Keratinocyte (primary cell): ENCODE data around the gene USH1C. TPM values are rescaled to one million over a fixed set of nuclear protein-coding genes. Genes with fewer than 3 reads are reported as not detected.

Experiments
- DNase-seq: peaks from one replicate; pipeline ENCODE4 v3.0.0-alpha.2; 2011; ENCODE audit warnings: low read depth, missing footprints, low spot score
- FAIRE-seq: peaks from 2 replicates; lab custom pipeline; 2011; peaks lifted over from hg19 to GRCh38; lab: Jason Lieb, UNC
- H2AFZ ChIP-seq: 2 replicates; pipeline ENCODE4 v1.6.0; 2012; ENCODE audit warnings: low read length, control low read depth, inconsistent platforms; ENCODE audit not compliant: control insufficient read depth
- H3K27ac ChIP-seq: 2 replicates; pipeline ENCODE4 v1.5.1; 2011; ENCODE audit warnings: low read length; ENCODE audit not compliant: control insufficient read depth, insufficient read depth
- H3K27me3 ChIP-seq: 3 replicates; pipeline ENCODE4 v1.6.0; 2011; ENCODE audit warnings: low read length; ENCODE audit not compliant: control insufficient read depth, insufficient read depth; ENCODE audit errors: extremely low read depth
- H3K36me3 ChIP-seq, 2 experiments: 2 replicates in 1 of 2; 3 replicates in 1 of 2; pipeline ENCODE4 v1.5.1; 2011; ENCODE audit warnings: low read length in 2 of 2, mild to moderate bottlenecking in 1 of 2; ENCODE audit not compliant: control insufficient read depth in 2 of 2, insufficient read depth in 2 of 2; ENCODE audit errors: extremely low read depth in 1 of 2
- H3K4me1 ChIP-seq: 3 replicates; pipeline ENCODE4 v1.5.1; 2011; ENCODE audit warnings: low read length; ENCODE audit not compliant: control insufficient read depth, insufficient read depth; ENCODE audit errors: extremely low read depth
- H3K4me2 ChIP-seq: 3 replicates; pipeline ENCODE4 v1.6.0; 2011; ENCODE audit warnings: low read depth, low read length; ENCODE audit not compliant: control insufficient read depth, insufficient read depth; ENCODE audit errors: extremely low read depth
- H3K4me3 ChIP-seq, 3 experiments: fragments of 200-600 bp in 1 of 3; sonication (generic) in 1 of 3; 2 replicates in 2 of 3; 3 replicates in 1 of 3; pipeline ENCODE4 v1.5.1; 2011 to 2016; ENCODE audit warnings: low read length in 3 of 3, mild to moderate bottlenecking in 3 of 3, control low read depth in 2 of 3, inconsistent platforms in 1 of 3, low read depth in 1 of 3, mixed read lengths in 1 of 3, mixed run types in 1 of 3, moderate library complexity in 1 of 3; ENCODE audit not compliant: control insufficient read depth in 2 of 3, insufficient read depth in 2 of 3; ENCODE audit errors: extremely low read depth in 1 of 3
- H3K79me2 ChIP-seq: 2 replicates; pipeline ENCODE4 v1.6.0; 2012; ENCODE audit warnings: low read length; ENCODE audit not compliant: control insufficient read depth, insufficient read depth
- H3K9ac ChIP-seq: 3 replicates; pipeline ENCODE4 v1.6.0; 2011; ENCODE audit warnings: low read length; ENCODE audit not compliant: control insufficient read depth, insufficient read depth; ENCODE audit errors: extremely low read depth
- H3K9me1 ChIP-seq: 3 replicates; pipeline ENCODE4 v1.6.0; 2011; ENCODE audit warnings: low read length; ENCODE audit not compliant: control insufficient read depth, insufficient read depth; ENCODE audit errors: extremely low read depth
- H3K9me3 ChIP-seq: 2 replicates; pipeline ENCODE4 v1.5.1; 2012; ENCODE audit warnings: low read depth, low read length; ENCODE audit not compliant: control insufficient read depth
- H4K20me1 ChIP-seq: 3 replicates; pipeline ENCODE4 v1.6.0; 2011; ENCODE audit warnings: low read length; ENCODE audit not compliant: control insufficient read depth, insufficient read depth; ENCODE audit errors: extremely low read depth
- CTCF ChIP-seq, 3 experiments: IDR thresholded peaks in 1 of 3; conservative IDR thresholded peaks in 1 of 3; optimal IDR thresholded peaks in 1 of 3; 2 replicates in 2 of 3; 3 replicates in 1 of 3; pipeline versions ENCODE3 to v1.5.1; 2011; ENCODE audit warnings: low read length in 3 of 3, mild to moderate bottlenecking in 3 of 3, moderate library complexity in 2 of 3, control low read depth in 1 of 3, inconsistent platforms in 1 of 3; ENCODE audit not compliant: insufficient read depth in 2 of 3; ENCODE audit errors: extremely low read depth in 1 of 3
- EZH2 ChIP-seq: IDR thresholded peaks from one replicate; pipeline ENCODE4 v1.6.1; 2012; ENCODE audit warnings: inconsistent platforms, mild to moderate bottlenecking, low read length, moderate library complexity
- dilution Hi-C: fragments of 300-500 bp; cut with MboI; formaldehyde crosslinking; loops from one replicate; pipeline ENCODE4 v1.7.0; 2020; ENCODE audit warnings: low sequenced_read_pairs; ENCODE audit not compliant: extremely low pct_ligation_motif_present
- polyA plus RNA-seq, 5 experiments: library from polyadenylated mRNA; depleted of rRNA in 3 of 5; stranded (reverse) in 3 of 5; stranded (forward) in 1 of 5; unstranded in 1 of 5; fragments of >200 nt; gene quantifications; 1 replicate in 1 of 5; 2 replicates in 3 of 5; 3 replicates in 1 of 5; pipeline versions ENCODE4 v1.2.1 to v1.2.3, GENCODE V29; 2011 to 2012; ENCODE audit warnings: missing spikeins in 2 of 5, low read depth in 1 of 5, low replicate concordance in 1 of 5

The USH1C gene
- polyA plus RNA-seq, 1 donor (not counting 4 experiments of a cell fraction or from before 2014, with no cell fraction given), result not detected

GRCh38 chr11:17581732-17582053 is 37.5 kb upstream of the USH1C start:
- H3K4me3 ChIP-seq, result no peak overlapping the region
- TF ChIP-seq CTCF (optimal IDR thresholded peaks at IDR 0.05 in 1 of 3, IDR thresholded peaks at IDR 0.05 in 1 of 3, conservative IDR thresholded peaks at IDR 0.05 in 1 of 3; ENCODE audit: extremely low read depth in 1 of 3, insufficient read depth in 2 of 3, low read length in 3 of 3) (no peak), EZH2 (no peak)
- no peak overlapping the region for H2AFZ ChIP-seq
- H3K4me1 ChIP-seq, result no peaks in the 10 kb centered on the region
- H3K27ac ChIP-seq, result no peak overlapping the region
- peaks cover 5% of the 10 kb centered on the region for H3K27me3 ChIP-seq
- H3K36me3 ChIP-seq, result no peaks in the 10 kb centered on the region
- FAIRE-seq, result no peak
- no peaks in the 10 kb centered on the region for H3K79me2 ChIP-seq
- H3K9me3 ChIP-seq, result no peaks in the 10 kb centered on the region
- no peaks in the 10 kb centered on the region for H3K9me1 ChIP-seq
- dilution Hi-C loops, result no loop called here
- H4K20me1 ChIP-seq, result no peaks in the 10 kb centered on the region
- no peak overlapping the region for H3K9ac ChIP-seq
- no peak for DNase-seq
- no peak overlapping the region for H3K4me2 ChIP-seq

DNA sequence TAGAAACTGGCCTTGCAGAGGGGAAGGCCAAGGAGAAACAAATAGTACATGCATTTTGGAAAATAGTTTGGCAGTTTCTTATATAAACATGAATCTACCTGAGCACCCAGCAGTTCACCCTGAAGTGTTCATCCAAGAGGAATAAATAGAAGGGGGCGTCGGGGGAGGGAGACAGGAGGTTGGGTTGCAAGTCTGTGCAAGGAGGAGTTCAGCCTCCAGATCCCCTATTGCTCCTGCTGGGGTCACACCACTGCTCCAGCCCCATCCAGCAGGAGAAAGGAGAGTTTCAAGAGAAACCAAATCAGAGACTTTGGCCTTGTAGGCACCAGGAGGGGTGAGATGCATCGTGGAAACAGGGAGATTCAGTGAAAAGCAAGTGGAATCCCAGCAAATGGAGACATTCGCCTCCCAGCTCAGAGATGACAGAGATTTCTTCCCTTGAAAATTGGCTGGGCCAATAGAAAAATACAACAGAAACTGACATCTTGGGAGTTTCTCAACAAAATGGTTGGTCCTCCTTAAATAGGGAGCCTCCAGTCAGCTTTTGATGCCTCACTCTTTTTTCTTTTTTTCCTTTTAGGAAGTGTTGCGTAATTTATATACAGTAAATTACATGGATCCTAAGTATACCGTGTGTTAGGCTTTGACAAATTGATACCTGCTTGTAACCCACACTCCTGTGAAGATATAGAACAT is 37.0 kb upstream of the USH1C start:
- dilution Hi-C loops, result no loop called here
- Histone ChIP-seq H3K36me3 (no peaks in the 10 kb centered on the region), H3K9me3 (no peaks in the 10 kb centered on the region), H3K9me1 (no peaks in the 10 kb centered on the region), H3K4me2 (no peak overlapping the region), H2AFZ (no peak overlapping the region), H3K27me3 (peaks cover 5% of the 10 kb centered on the region), H3K27ac (no peak overlapping the region), H4K20me1 (no peaks in the 10 kb centered on the region), H3K79me2 (no peaks in the 10 kb centered on the region), H3K4me1 (no peaks in the 10 kb centered on the region), H3K4me3 (no peak overlapping the region), H3K9ac (no peak overlapping the region)
- FAIRE-seq (no peak), DNase-seq (no peak)
- TF ChIP-seq EZH2 (no peak), CTCF (optimal IDR thresholded peaks at IDR 0.05 in 1 of 3, IDR thresholded peaks at IDR 0.05 in 1 of 3, conservative IDR thresholded peaks at IDR 0.05 in 1 of 3; ENCODE audit: extremely low read depth in 1 of 3, insufficient read depth in 2 of 3, low read length in 3 of 3) (no peak)
